GM21529 (cell line): ENCODE measurements around the gene CRYAA.

ENCODE experiments used
- ATAC-seq: cut with Tn5 transposase; IDR thresholded peaks from one replicate; pipeline ENCODE4 v1.9.1; 2021; ENCODE audit not compliant: unreplicated experiment

Gene CRYAA

GRCh38 chr21:43201491-43201890 lies 32.7 kb downstream of the CRYAA start:
- no peak for ATAC-seq

GRCh38 chr21:43203591-43203990 lies 34.8 kb downstream of the CRYAA start:
- no peak for ATAC-seq

GRCh38 chr21:43204638-43205037 lies 35.8 kb downstream of the CRYAA start:
- no peak for ATAC-seq

- ATAC-seq, result no peak
These were observed 37.6 kb downstream of the CRYAA start for GRCh38 chr21:43206231-43207042.

- ATAC-seq, result no peak
These were observed 38.2 kb downstream of the CRYAA start for GRCh38 chr21:43207043-43207315.

- no peak for ATAC-seq
These were observed 39.1 kb downstream of the CRYAA start for GRCh38 chr21:43207868-43208267.

- no peak for ATAC-seq
These were observed 39.9 kb downstream of the CRYAA start for GRCh38 chr21:43208561-43209332.

GRCh38 chr21:43209575-43210453 lies 41.0 kb downstream of the CRYAA start:
- ATAC-seq, result no peak

GRCh38 chr21:43210454-43211071 lies 41.8 kb downstream of the CRYAA start:
- no peak for ATAC-seq

GRCh38 chr21:43211072-43211759 lies 42.4 kb downstream of the CRYAA start:
- no peak for ATAC-seq

GRCh38 chr21:43211760-43212115 lies 42.9 kb downstream of the CRYAA start:
- ATAC-seq, result no peak
